ENCODE data around the gene SNX27. TPM values are rescaled to one million over a fixed set of nuclear protein-coding genes. Genes with fewer than 3 reads are reported as not detected.
"Not testable (repeated sequence)": the region's sequence is repeated elsewhere in the genome, so short reads cannot be mapped to it uniquely, and the experiment has no call there.

SNX27 gene
- total RNA-seq, 2 donors from 2014 or later, result 24.1 to 38.4 TPM

DNA sequence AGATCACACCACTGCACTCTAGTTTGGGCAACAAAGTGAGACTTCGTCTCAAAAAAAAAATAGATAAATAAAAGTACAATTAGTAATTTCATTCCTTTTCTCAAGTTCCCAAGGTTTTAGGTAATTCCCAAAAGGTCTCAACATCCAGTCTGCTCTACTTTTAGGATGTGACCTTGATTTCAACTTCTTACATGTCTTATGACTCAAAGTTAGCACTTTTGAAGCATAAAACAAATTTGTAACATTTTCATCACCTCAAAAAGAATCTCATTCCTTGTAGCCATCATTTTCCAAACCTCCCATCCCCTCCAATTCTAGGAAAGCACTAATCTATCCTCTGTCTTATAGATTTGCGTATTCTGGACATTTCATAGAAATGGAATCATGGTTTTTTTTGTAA lies 32.2 kb downstream of the SNX27 start:
- no peaks in the 10 kb centered on the region for H3K9me3 ChIP-seq
- no peak for TF ChIP-seq POLR2AphosphoS5 (IDR thresholded peaks at IDR 0.05)
- TF ChIP-seq, protein P1, sequence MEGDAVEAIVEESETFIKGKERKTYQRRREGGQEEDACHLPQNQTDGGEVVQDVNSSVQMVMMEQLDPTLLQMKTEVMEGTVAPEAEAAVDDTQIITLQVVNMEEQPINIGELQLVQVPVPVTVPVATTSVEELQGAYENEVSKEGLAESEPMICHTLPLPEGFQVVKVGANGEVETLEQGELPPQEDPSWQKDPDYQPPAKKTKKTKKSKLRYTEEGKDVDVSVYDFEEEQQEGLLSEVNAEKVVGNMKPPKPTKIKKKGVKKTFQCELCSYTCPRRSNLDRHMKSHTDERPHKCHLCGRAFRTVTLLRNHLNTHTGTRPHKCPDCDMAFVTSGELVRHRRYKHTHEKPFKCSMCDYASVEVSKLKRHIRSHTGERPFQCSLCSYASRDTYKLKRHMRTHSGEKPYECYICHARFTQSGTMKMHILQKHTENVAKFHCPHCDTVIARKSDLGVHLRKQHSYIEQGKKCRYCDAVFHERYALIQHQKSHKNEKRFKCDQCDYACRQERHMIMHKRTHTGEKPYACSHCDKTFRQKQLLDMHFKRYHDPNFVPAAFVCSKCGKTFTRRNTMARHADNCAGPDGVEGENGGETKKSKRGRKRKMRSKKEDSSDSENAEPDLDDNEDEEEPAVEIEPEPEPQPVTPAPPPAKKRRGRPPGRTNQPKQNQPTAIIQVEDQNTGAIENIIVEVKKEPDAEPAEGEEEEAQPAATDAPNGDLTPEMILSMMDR (IDR thresholded peaks at IDR 0.05), result no peak
- TF ChIP-seq POLR2A (IDR thresholded peaks at IDR 0.05), result no peak
- H3K4me1 ChIP-seq (replicated peaks), result no peaks in the 10 kb centered on the region
- H3K4me3 ChIP-seq, result no peak overlapping the region
- 90% methylated on average over 2 of the region's 2 CpGs for WGBS
- DNase-seq (ENCODE audit: low spot score), result no peak
- no peaks in the 10 kb centered on the region for H3K36me3 ChIP-seq
- H3K27ac ChIP-seq, result no peak overlapping the region
- no peaks in the 10 kb centered on the region for H3K27me3 ChIP-seq (replicated peaks; ENCODE audit: insufficient read depth)
- intact Hi-C loops (cut with DNase I), result no loop called here

DNA sequence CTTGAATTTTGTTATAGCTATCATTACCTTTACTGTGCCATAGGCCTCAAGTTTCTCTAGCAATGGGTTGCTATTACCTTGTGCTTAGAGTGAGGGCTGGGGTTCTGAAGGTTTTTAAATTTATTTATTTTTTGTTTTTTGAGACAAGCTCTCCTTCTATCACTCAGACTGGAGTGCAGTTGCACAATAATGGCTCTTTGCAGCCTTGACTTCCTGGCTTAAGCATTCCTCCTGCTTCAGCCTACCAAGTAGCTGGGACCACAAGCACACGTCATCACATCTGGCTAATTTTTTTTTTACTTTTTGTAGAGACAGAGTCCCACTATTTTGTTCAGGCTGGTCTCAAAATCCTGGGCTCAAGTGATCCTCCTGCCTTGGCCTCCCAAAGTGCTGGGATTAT lies 41.5 kb downstream of the SNX27 start:
- WGBS, result 90% methylated on average over 1 of the region's 1 CpG

DNA sequence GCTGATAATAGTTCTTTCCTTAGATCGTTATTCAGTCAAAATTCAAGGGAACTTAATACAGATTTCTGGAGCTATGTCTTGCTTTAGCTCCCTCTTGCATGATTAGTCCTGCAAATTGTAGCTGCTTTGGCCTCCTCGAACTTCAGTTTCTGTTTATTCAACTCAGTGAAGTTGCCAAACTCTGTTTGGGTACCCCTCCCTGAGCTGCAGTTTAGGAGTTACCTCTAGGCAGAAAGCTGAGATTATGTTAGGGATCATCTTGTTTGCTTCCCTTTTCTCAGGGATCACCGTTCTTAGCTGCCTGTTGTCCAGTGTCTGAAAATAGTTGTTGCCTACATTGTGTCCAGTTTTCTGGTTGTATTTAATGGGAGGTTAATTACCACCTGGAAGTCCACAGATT lies 43.5 kb downstream of the SNX27 start:
- intact Hi-C loops (cut with DNase I), result no loop called here
- WGBS, result 64% methylated on average over 3 of the region's 3 CpGs
- H3K4me3 ChIP-seq, result no peak overlapping the region
- H3K27ac ChIP-seq, result no peak overlapping the region
- no peaks in the 10 kb centered on the region for H3K9me3 ChIP-seq
- no peaks in the 10 kb centered on the region for H3K4me1 ChIP-seq (replicated peaks)
- TF ChIP-seq, protein P1 (IDR thresholded peaks at IDR 0.05), result no peak
- TF ChIP-seq POLR2A (IDR thresholded peaks at IDR 0.05), result no peak
- no peak for TF ChIP-seq POLR2AphosphoS5 (IDR thresholded peaks at IDR 0.05)
- DNase-seq (ENCODE audit: low spot score), result no peak
- no peaks in the 10 kb centered on the region for H3K36me3 ChIP-seq
- no peaks in the 10 kb centered on the region for H3K27me3 ChIP-seq (replicated peaks; ENCODE audit: insufficient read depth)

More for the DNA sequence above, 41.5 kb downstream of the SNX27 start:
- no peak for DNase-seq (ENCODE audit: low spot score)
- no peaks in the 10 kb centered on the region for H3K27me3 ChIP-seq (replicated peaks; ENCODE audit: insufficient read depth)
- no peaks in the 10 kb centered on the region for H3K9me3 ChIP-seq
- H3K4me3 ChIP-seq, result no peak overlapping the region
- no peak overlapping the region for H3K27ac ChIP-seq
- H3K36me3 ChIP-seq, result no peaks in the 10 kb centered on the region
- no peaks in the 10 kb centered on the region for H3K4me1 ChIP-seq (replicated peaks)
- TF ChIP-seq POLR2A (IDR thresholded peaks at IDR 0.05) (no peak), POLR2AphosphoS5 (IDR thresholded peaks at IDR 0.05) (no peak)
- TF ChIP-seq, protein P1 (IDR thresholded peaks at IDR 0.05), result no peak
- intact Hi-C loops (cut with DNase I), result no loop called here

DNA sequence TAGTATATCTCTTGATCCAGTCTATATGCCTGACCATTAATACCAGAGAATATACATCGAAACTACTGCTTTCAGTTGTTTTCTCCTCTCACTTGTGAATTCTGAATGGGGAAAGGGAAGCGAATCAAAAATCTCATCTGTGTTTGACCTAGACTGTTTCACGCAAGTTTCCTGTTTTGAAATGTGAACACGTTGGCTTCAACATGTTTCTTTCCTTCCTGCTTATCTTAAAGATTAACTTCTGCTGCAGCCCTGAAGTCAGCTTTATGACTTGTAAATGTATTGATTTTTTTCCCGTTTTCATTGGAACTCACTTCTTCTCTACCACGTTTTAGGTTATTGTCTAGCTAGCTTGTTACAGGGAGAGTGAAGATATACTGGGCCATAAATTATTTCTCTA lies 49.9 kb downstream of the SNX27 start:
- H3K4me3 ChIP-seq, result no peak overlapping the region
- TF ChIP-seq POLR2A (IDR thresholded peaks at IDR 0.05) (no peak), POLR2AphosphoS5 (IDR thresholded peaks at IDR 0.05) (no peak)
- TF ChIP-seq, protein P1 (IDR thresholded peaks at IDR 0.05), result no peak
- H3K36me3 ChIP-seq, result no peaks in the 10 kb centered on the region
- intact Hi-C loops (cut with DNase I), result no loop called here
- no peak overlapping the region for H3K27ac ChIP-seq
- no peak for DNase-seq (ENCODE audit: low spot score)
- WGBS, result 81% methylated on average over 6 of the region's 6 CpGs
- H3K9me3 ChIP-seq, result no peaks in the 10 kb centered on the region
- no peaks in the 10 kb centered on the region for H3K27me3 ChIP-seq (replicated peaks; ENCODE audit: insufficient read depth)
- no peaks in the 10 kb centered on the region for H3K4me1 ChIP-seq (replicated peaks)

DNA sequence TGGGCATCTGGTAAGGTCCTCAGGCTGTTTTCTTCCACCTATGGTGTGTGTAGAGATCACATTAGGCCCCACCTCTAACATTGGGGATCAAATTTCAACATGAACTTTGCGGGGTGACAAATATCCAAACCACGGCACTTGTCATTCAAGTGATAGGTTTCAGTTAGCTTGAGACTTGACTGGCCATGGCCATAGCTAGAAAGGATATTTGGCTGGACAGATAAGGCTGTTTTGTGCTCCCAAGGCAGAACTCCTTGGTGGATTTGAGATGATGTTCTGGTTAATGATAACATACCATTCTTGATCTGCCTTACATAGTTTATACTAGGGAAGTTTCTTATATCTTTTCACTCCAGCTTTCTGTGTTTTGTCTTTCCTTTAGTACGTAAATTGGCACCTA lies 56.2 kb downstream of the SNX27 start:
- DNase-seq (ENCODE audit: low spot score), result no peak
- Histone ChIP-seq H3K27me3 (replicated peaks; ENCODE audit: insufficient read depth) (no peaks in the 10 kb centered on the region), H3K9me3 (no peaks in the 10 kb centered on the region), H3K36me3 (no peaks in the 10 kb centered on the region), H3K4me1 (replicated peaks) (no peaks in the 10 kb centered on the region), H3K27ac (no peak overlapping the region), H3K4me3 (no peak overlapping the region)
- intact Hi-C loops (cut with DNase I), result no loop called here
- TF ChIP-seq POLR2AphosphoS5 (IDR thresholded peaks at IDR 0.05) (no peak), POLR2A (IDR thresholded peaks at IDR 0.05) (no peak)
- TF ChIP-seq, protein P1 (IDR thresholded peaks at IDR 0.05), result no peak
- WGBS, result 90% methylated on average over 3 of the region's 3 CpGs

DNA sequence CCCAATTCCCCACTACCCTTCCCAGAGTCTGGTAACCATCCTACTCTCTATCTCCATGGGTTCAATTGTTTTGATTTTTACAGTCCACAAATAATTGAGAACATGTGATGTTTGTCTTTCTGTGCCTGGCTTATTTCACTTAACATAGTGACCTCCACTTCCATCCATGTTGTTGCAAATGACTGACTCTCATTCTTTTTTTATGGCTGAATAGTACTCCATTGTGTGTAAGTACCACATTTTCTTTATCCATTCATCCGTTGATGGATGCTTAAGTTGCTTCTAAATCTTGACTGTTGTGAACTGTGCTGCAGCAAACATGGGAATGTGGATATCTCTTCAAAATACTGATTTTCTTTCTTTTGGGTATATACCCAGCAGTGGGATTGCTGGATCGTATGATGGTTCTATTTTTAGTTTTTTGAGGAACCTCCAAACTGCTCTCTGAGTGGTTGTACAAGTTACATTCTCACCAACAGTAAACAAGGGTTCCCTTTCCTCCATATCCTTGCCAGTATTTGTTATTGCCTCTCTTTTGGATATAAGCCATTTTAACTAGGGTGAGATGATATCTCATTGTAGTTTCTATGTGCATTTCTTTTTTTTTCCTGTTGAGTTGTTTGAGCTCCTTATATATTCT lies 58.3 kb downstream of the SNX27 start:
- H3K9me3 ChIP-seq; intact Hi-C loops (cut with DNase I): not testable (repeated sequence)

More for the DNA sequence above, 58.3 kb downstream of the SNX27 start:
- not testable (repeated sequence) for H3K36me3 ChIP-seq; H3K27ac ChIP-seq; H3K4me1 ChIP-seq (replicated peaks); H3K4me3 ChIP-seq; DNase-seq (ENCODE audit: low spot score); H3K27me3 ChIP-seq (replicated peaks; ENCODE audit: insufficient read depth)
- 73% methylated on average over 2 of the region's 2 CpGs for WGBS
